Astrocyte of the hippocampus (primary cell): Measurements from ENCODE around the gene PARG.
"Not testable (repeated sequence)": the region's sequence is repeated elsewhere in the genome, so short reads cannot be mapped to it uniquely, and the experiment has no call there.

Experiments
- DNase-seq: peaks from one replicate; pipeline ENCODE4 v3.0.0; 2011; ENCODE audit warnings: low read depth, low spot score

PARG gene

GRCh38 chr10:49941447-49942338 is at the start of gene PARG, which contains the start of gene TIMM23B:
TSS of gene PARG (minus strand) at chr10:49942027. CDS start at chr10:49941725, 302 bp downstream.
TSS of gene TIMM23B (plus strand) at chr10:49942053. CDS start at chr10:49942195, 142 bp downstream.
- DNase-seq = peak; percentile 92

- DNase-seq = not testable (repeated sequence)
Observed at GRCh38 chr10:49988376-49988775, 46.5 kb upstream of the PARG start, which contains the start of gene AGAP6. TSS of gene AGAP6 (plus strand) at chr10:49988406. CDS start at chr10:49988716, 310 bp downstream.

- DNase-seq = not testable (repeated sequence)
Observed at GRCh38 chr10:49987207-49987606, 45.4 kb upstream of the PARG start.

- DNase-seq = not testable (repeated sequence)
Observed at GRCh38 chr10:49977756-49978155, 35.9 kb upstream of the PARG start.

- peak; percentile 1 for DNase-seq
Observed at GRCh38 chr10:49972094-49972493, 30.3 kb upstream of the PARG start.

- not testable (repeated sequence) for DNase-seq
Observed at GRCh38 chr10:49971466-49971865, 29.6 kb upstream of the PARG start.

GRCh38 chr10:49970331-49970857 is 28.6 kb upstream of the PARG start:
- DNase-seq = not testable (repeated sequence)

- peak; percentile 5 for DNase-seq
Observed at GRCh38 chr10:49953122-49953521, 11.3 kb upstream of the PARG start.

GRCh38 chr10:49952006-49952405 is 10.2 kb upstream of the PARG start:
- not testable (repeated sequence) for DNase-seq

GRCh38 chr10:49948737-49949136 is 6.9 kb upstream of the PARG start:
- not testable (repeated sequence) for DNase-seq

- DNase-seq = not testable (repeated sequence)
Observed at GRCh38 chr10:49948142-49948541, 6.3 kb upstream of the PARG start.

GRCh38 chr10:49943607-49944006 is 1.8 kb upstream of the PARG start:
- DNase-seq = not testable (repeated sequence)

- peak; percentile 41 for DNase-seq
Observed at GRCh38 chr10:49942339-49942705, 495 bp upstream of the PARG start.

GRCh38 chr10:49931959-49932728 is 9.7 kb downstream of the PARG start:
- not testable (repeated sequence) for DNase-seq

- not testable (repeated sequence) for DNase-seq
Observed at GRCh38 chr10:49931276-49931675, 10.6 kb downstream of the PARG start.

GRCh38 chr10:49923572-49923971 is 18.3 kb downstream of the PARG start:
- not testable (repeated sequence) for DNase-seq

- DNase-seq = not testable (repeated sequence)
Observed at GRCh38 chr10:49922041-49922440, 19.8 kb downstream of the PARG start.

- not testable (repeated sequence) for DNase-seq
Observed at GRCh38 chr10:49917927-49918326, 23.9 kb downstream of the PARG start.

- not testable (repeated sequence) for DNase-seq
Observed at GRCh38 chr10:49916451-49916850, 25.4 kb downstream of the PARG start.

GRCh38 chr10:49910295-49910694 is 31.5 kb downstream of the PARG start:
- not testable (repeated sequence) for DNase-seq

GRCh38 chr10:49908290-49909080 is 33.3 kb downstream of the PARG start:
- DNase-seq = peak; percentile 1
